Naive thymus-derived CD8-positive, alpha-beta T cell (primary cell): Measurements from ENCODE around the gene SDK2. TPM values are rescaled to one million over a fixed set of nuclear protein-coding genes. Genes with fewer than 3 reads are reported as not detected.
"Not testable (repeated sequence)": the region's sequence is repeated elsewhere in the genome, so short reads cannot be mapped to it uniquely, and the experiment has no call there.

Source experiments
- ATAC-seq, 2 donors: fragments of 150-1000 bp; cut with Tn5 transposase in 1 of 2; sonication (Bioruptor Pico), chemical (Tn5 transposase) in 1 of 2; 1 replicate in 1 of 2; 2 replicates in 1 of 2; pipeline ENCODE4 v1.10.0; 2021; ENCODE audit warnings: mild to moderate bottlenecking in 2 of 2, moderate library complexity in 2 of 2
- POLR2A ChIA-PET: fragments of 350-600 bp; sonication (Branson Sonifier 250); formaldehyde crosslinking; loops from one replicate; lab custom pipeline; 2021; ENCODE audit warnings: antibody characterized with exemption; lab: Charles Lee
- DNase-seq, 10 donors: peaks; one replicate each; pipeline versions ENCODE4 v3.0.0 to v3.0.0-alpha.2; 2020 to 2022
- H3K27ac Mint-ChIP-seq, 10 donors: one replicate each; pipeline ENCODE4 v1.8.0; 2020 to 2022; ENCODE audit warnings: mild to moderate bottlenecking in 10 of 10, mixed read lengths in 10 of 10, moderate library complexity in 4 of 10, inconsistent platforms in 1 of 10
- H3K27me3 Mint-ChIP-seq, 5 donors: one replicate each; pipeline ENCODE4 v1.8.0; 2021 to 2022; ENCODE audit warnings: mixed read lengths in 5 of 5
- H3K36me3 Mint-ChIP-seq, 3 donors: one replicate each; pipeline ENCODE4 v1.8.0; 2020 to 2022; ENCODE audit warnings: mixed read lengths in 3 of 3, mild to moderate bottlenecking in 2 of 3, inconsistent platforms in 1 of 3
- H3K4me1 Mint-ChIP-seq, 4 donors: one replicate each; pipeline ENCODE4 v1.8.0; 2021 to 2022; ENCODE audit warnings: mixed read lengths in 4 of 4
- H3K4me3 Mint-ChIP-seq, 10 donors: one replicate each; pipeline ENCODE4 v1.8.0; 2020 to 2022; ENCODE audit warnings: mild to moderate bottlenecking in 10 of 10, mixed read lengths in 10 of 10, moderate library complexity in 6 of 10, inconsistent platforms in 1 of 10
- H3K9me3 Mint-ChIP-seq, 9 donors: one replicate each; pipeline ENCODE4 v1.8.0; 2020 to 2022; ENCODE audit warnings: mixed read lengths in 9 of 9, mild to moderate bottlenecking in 3 of 9, inconsistent platforms in 1 of 9, moderate library complexity in 1 of 9
- polyA plus RNA-seq, 3 donors: library from polyadenylated mRNA; unstranded; fragments of 300-500 nt; fragmentation: Illumina TruSeq; gene quantifications; one replicate each; pipeline ENCODE4 v1.2.3, GENCODE V29; 2021
- total RNA-seq, 8 experiments: library from RNA in 2 of 8; stranded (reverse) in 2 of 8; gene quantifications; one replicate each; pipeline ENCODE4 v1.2.3 and lab custom pipeline; 2021 to 2026

SDK2 gene
- total and polyA plus RNA-seq, 5 experiments from 2014 or later, result 0.27 to 11.3 (median 4.2) TPM

DNA sequence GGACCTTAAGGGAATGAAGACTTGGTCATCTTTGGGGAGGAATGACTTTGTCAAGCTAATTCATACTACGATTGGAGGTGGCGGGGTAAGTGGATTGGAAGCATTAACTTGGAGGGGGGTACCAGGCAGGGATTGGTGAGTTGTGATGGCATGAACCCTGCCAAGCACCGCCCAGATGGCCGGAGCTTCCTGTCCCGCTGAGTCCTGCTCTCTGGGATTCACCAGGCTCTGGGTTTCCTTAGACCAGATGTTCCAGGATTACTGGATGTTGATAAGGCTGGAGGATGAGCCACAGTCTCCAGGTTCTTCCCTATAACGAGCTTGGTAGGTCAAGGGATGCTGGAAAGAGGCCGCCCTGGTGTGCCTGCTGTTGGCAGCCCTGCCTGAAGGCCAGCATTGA is 154.9 kb downstream of the SDK2 start:
- no peak overlapping the region for H3K4me3 Mint-ChIP-seq
- peaks cover 4 to 22% (median 13%) of the 10 kb centered on the region in 3 donors for H3K36me3 Mint-ChIP-seq
- ATAC-seq, result no peak
- DNase-seq, result peak in 1 of 10 donors; percentile 8
- peaks cover 0 to 11% (median 0%) of the 10 kb centered on the region in 5 donors for H3K27me3 Mint-ChIP-seq
- peaks cover 0 to 14% (median 8%) of the 10 kb centered on the region in 9 donors for H3K9me3 Mint-ChIP-seq
- peaks cover 0 to 7% (median 2%) of the 10 kb centered on the region in 4 donors for H3K4me1 Mint-ChIP-seq
- peak overlapping the region in 2 of 10 donors; percentile 27 to 50 for H3K27ac Mint-ChIP-seq
- POLR2A ChIA-PET, result interaction anchor here (1.1 kb wide), 1 partner anchor 103 kb away, joined by 3 read pairs; no protein-coding TSS in a partner anchor

DNA sequence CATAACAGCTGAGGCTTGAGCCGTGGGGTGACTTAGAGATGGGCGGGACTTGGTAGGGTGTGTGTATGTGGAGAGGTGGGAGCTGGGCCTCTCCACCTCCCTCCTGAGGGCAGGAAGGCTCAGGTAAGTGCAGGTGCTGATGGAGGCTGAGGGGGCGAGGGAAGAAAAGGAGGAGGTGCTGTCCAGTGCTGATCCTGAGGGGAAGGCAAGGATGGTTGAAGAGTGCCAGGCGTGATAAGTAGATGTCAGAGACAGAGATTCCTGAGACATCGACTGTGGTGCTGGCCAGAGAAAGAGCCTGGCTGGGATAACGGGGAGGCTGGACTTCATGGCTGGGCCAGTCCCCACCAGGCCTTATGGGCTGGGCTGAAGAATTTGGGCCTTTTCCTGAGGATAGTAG is 159.1 kb downstream of the SDK2 start:
- Mint-ChIP-seq H3K4me3 (no peak overlapping the region), H3K36me3 (peaks cover 6 to 22% (median 13%) of the 10 kb centered on the region in 3 donors), H3K27ac (no peak overlapping the region), H3K4me1 (peaks cover 0 to 12% (median 8%) of the 10 kb centered on the region in 4 donors), H3K27me3 (peaks cover 0 to 20% (median 2%) of the 10 kb centered on the region in 5 donors), H3K9me3 (peaks cover 0 to 14% (median 8%) of the 10 kb centered on the region in 9 donors)
- POLR2A ChIA-PET, result no interaction called here
- ATAC-seq, result no peak
- DNase-seq, result no peak

DNA sequence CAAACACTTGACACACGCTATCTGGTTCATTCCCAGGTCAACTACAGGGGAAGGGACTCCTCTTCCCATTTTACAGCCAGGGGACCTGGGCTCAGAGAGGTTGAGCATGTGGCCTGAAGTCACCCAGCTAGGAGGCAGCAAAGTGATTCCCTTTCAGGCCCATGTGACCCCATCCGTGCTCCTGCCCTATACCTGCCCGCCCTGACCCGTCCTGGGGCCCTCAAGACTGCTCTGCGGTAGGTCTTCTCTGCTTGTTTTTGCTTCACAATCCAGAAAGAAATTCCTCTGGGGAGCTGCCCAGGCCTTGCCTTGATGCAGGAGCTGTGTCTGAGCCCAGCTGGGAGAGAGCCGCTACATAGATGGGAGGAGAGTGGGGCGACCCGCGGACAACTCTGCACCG is 161.4 kb downstream of the SDK2 start:
- H3K4me3 Mint-ChIP-seq, result no peak overlapping the region
- H3K36me3 Mint-ChIP-seq, result peaks cover 6 to 20% (median 13%) of the 10 kb centered on the region in 3 donors
- peaks cover 0 to 12% (median 7%) of the 10 kb centered on the region in 4 donors for H3K4me1 Mint-ChIP-seq
- H3K27me3 Mint-ChIP-seq, result peaks cover 0 to 20% (median 2%) of the 10 kb centered on the region in 5 donors
- POLR2A ChIA-PET, result no interaction called here
- no peak for ATAC-seq
- H3K9me3 Mint-ChIP-seq, result peaks cover 0 to 14% (median 8%) of the 10 kb centered on the region in 9 donors
- peak in 1 of 10 donors; percentile 13 for DNase-seq
- H3K27ac Mint-ChIP-seq, result no peak overlapping the region

DNA sequence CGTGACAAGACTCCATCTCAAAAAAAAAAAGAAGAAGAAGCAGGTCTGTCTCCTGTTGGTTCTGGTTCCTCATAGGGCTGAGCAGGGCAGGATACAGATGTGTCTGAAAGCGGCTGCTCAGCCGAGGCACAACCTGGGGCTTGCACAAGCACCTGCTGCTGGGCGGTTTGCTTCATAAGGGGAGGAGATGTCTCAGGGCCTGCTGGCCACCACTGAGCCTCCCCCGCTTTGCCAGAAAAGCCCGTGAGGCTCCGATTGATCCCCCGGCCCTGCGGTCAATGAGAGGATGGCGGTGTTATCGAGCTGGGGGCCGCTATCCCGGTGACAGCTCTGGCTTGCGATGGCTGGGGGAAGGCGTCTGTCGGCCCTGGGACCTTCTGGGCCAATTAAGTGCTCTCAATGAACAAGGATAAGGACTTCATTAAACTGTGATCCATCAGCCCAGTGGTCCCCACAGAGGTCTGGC is 162.0 kb downstream of the SDK2 start:
- no peak overlapping the region for H3K4me3 Mint-ChIP-seq
- ATAC-seq, result no peak
- peak overlapping the region in 2 of 10 donors; percentile 21 to 47 for H3K27ac Mint-ChIP-seq
- POLR2A ChIA-PET, result no interaction called here
- H3K27me3 Mint-ChIP-seq, result peaks cover 0 to 20% (median 2%) of the 10 kb centered on the region in 5 donors
- H3K9me3 Mint-ChIP-seq, result peaks cover 0 to 14% (median 8%) of the 10 kb centered on the region in 9 donors
- DNase-seq, result peak in 2 of 10 donors; percentile 5 to 60
- peaks cover 0 to 12% (median 7%) of the 10 kb centered on the region in 4 donors for H3K4me1 Mint-ChIP-seq
- H3K36me3 Mint-ChIP-seq, result peaks cover 6 to 20% (median 13%) of the 10 kb centered on the region in 3 donors

DNA sequence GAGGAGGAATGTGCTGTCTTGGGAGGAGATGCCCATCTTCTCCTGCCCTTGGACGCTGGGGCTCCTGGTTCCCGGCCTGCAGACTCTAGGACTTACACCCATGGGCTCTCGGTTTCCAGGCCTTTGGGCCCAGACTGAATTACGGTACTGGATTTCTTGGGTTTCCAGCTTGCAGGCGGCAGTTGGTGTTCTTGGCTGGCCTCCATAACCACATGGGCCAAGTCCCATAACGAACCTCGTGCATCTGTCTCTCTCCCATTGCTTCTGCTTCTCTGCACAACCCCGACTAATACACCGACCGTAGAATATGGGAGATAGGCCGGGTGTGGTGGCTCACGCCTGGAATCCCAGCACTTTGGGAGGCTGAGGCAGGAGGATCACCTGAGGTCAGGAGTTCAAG is 162.6 kb downstream of the SDK2 start:
- H3K27me3 Mint-ChIP-seq, result peaks cover 0 to 20% (median 2%) of the 10 kb centered on the region in 5 donors
- H3K36me3 Mint-ChIP-seq, result peaks cover 6 to 17% (median 13%) of the 10 kb centered on the region in 3 donors
- no peak overlapping the region for H3K4me3 Mint-ChIP-seq
- H3K9me3 Mint-ChIP-seq, result peaks cover 0 to 14% (median 7%) of the 10 kb centered on the region in 9 donors
- ATAC-seq, result no peak
- peak in 1 of 10 donors; percentile 21 for DNase-seq
- H3K4me1 Mint-ChIP-seq, result peaks cover 0 to 12% (median 7%) of the 10 kb centered on the region in 4 donors
- POLR2A ChIA-PET, result no interaction called here
- H3K27ac Mint-ChIP-seq, result peak overlapping the region in 2 of 10 donors; percentile 21 to 47

DNA sequence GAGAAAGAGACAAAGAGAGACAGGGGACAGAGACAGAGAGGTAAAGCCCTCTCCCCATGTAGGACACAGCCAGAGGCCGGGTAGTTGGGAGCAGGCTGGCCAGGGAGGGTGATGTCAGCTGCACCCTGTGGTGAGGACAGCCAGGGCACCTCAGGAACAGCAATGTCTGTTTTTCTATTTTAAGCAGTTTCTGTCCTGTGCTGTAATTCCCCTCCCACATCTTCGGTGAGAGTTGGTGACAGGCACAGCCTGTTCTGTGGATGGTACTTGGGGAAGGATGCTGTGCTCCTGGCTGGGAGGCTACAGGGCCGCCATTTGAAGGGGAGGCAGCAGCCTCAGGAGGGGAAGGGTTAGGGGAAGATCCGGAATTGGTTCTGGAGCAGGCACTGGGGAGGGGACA is 163.5 kb downstream of the SDK2 start:
- POLR2A ChIA-PET, result no interaction called here
- H3K27ac Mint-ChIP-seq, result peak overlapping the region in 6 of 10 donors; percentile 11 to 90 (median 48)
- H3K36me3 Mint-ChIP-seq, result peaks cover 6 to 11% (median 10%) of the 10 kb centered on the region in 3 donors
- peaks cover 0 to 14% (median 6%) of the 10 kb centered on the region in 9 donors for H3K9me3 Mint-ChIP-seq
- no peak for ATAC-seq
- peak in 1 of 10 donors; percentile 0 for DNase-seq
- H3K4me1 Mint-ChIP-seq, result peaks cover 0 to 12% (median 7%) of the 10 kb centered on the region in 4 donors
- H3K27me3 Mint-ChIP-seq, result peaks cover 0 to 15% (median 2%) of the 10 kb centered on the region in 5 donors
- no peak overlapping the region for H3K4me3 Mint-ChIP-seq

DNA sequence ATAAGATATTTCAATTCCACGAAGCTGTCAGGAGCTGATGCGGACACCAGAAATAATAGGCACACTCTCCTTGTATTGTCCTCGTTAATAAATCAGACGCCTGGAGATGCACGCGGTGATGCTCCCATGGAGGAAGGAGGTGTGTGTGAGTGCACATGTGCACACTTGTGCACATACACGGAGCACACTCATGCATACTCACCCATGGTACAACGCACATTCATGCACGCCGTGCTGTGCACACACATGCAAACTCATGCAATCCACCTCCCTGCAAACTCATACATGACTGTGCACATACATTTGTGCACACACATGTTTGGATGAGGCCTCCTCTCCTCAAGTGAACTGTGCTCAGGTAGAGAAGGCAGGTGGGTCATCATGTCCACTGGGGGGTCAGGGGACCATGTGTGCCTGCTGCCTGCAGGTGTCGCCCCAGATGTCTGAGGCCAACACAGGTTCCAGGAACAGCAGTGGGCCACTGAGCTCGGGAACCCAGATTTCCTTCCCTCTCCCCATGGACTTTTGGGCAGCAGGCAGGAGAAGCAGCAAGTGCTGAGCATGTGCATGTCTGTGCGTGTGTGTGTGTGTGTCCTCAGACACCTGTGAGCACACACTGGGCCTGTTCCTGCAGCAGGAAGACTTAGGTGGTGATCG is 165.3 kb downstream of the SDK2 start:
- Mint-ChIP-seq H3K36me3 (peaks cover 0 to 2% (median 0%) of the 10 kb centered on the region in 3 donors), H3K9me3 (no peaks in the 10 kb centered on the region), H3K4me3 (no peak overlapping the region), H3K27me3 (peaks cover 0 to 11% (median 1%) of the 10 kb centered on the region in 5 donors), H3K27ac (no peak overlapping the region), H3K4me1 (peaks cover 8 to 25% (median 13%) of the 10 kb centered on the region in 4 donors)
- peak in 1 of 10 donors; percentile 18 for DNase-seq
- POLR2A ChIA-PET, result no interaction called here
- ATAC-seq, result no peak

DNA sequence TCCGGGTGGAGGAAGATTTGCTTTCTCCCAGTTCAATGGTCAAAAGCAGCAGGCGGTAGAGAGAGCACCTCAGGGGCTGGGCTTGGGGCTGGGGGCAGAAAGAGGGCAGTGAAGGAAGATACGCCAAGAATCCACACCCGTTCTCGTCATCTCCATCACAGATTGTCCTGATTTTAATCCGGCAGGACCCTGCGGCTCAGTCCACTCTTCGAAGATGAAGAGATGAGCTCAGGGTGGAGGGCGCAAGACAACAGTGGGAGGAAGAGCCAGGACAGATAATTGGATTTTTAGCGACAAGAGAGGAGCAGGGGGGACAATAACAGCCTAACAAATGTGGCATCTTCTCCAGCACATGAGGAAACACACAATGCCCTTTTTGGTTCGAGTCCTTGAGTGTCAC is 165.9 kb downstream of the SDK2 start:
- Mint-ChIP-seq H3K9me3 (no peaks in the 10 kb centered on the region), H3K36me3 (peaks cover 0 to 2% (median 0%) of the 10 kb centered on the region in 3 donors), H3K27me3 (peaks cover 0 to 11% (median 1%) of the 10 kb centered on the region in 5 donors), H3K27ac (peak overlapping the region in 1 of 10 donors; percentile 18), H3K4me3 (no peak overlapping the region), H3K4me1 (peaks cover 8 to 25% (median 15%) of the 10 kb centered on the region in 4 donors)
- ATAC-seq (no peak), DNase-seq (no peak)
- POLR2A ChIA-PET, result no interaction called here

DNA sequence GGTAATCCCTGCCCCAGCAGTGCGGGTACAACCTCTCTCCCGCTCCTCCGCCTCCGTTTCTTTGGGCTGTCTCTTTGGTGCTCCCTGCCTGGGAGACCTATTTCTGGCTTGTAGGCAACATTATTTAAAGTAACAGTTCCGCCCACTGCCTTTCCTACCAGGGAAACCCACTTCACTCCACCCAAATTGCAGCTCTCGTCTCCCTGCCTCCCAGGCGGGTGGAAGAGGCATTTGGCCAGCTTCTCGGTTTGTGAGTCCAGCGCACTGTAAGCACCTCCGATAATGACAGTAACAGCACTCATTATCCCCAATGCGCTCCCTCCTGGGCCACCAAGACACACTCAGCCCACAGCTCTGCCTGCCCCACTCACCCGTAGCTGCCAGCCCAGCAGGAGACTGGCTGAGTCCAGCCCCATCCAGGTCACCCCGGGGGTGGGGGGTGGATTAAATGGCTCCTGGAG is 167.3 kb downstream of the SDK2 start:
- POLR2A ChIA-PET, result no interaction called here
- DNase-seq, result peak in 1 of 10 donors; percentile 45
- Mint-ChIP-seq H3K4me1 (peaks cover 10 to 26% (median 17%) of the 10 kb centered on the region in 4 donors), H3K36me3 (peaks cover 2 to 6% (median 4%) of the 10 kb centered on the region in 3 donors), H3K4me3 (no peak overlapping the region), H3K27me3 (peaks cover 0 to 11% (median 1%) of the 10 kb centered on the region in 5 donors), H3K27ac (peak overlapping the region in 2 of 10 donors; percentile 56 to 76), H3K9me3 (peaks cover 0 to 3% (median 0%) of the 10 kb centered on the region in 9 donors)
- ATAC-seq, result no peak

DNA sequence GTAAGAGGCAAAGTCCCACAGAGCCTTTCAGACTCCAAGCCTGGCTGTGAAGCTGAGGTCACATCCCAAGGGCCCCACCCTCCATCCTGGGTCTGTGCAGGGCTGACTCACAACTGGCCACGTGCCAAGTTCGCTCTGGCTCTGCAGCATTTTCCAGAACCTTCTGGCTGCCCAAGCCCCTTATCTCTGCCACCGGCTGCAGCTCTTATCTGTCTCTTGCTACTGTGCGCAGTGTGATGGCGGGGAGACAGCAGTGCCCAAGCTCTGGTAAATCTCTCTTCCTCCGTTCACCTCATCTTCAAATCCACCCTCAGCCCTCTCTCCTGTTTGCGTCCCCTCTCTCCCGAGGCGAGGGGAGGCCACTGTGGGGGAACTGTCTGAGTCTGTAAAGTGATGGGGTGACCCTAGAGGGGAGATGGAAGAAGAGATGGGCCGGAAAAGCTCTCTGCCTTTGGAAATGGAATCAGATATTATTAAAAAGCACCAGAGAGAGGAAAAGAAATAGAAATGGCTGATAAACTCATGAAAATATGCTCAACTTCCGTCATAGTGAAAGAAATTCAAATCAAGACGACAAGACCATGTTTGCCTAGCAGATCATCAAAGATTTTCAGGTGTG is 169.8 kb downstream of the SDK2 start:
- peaks cover 0 to 8% (median 4%) of the 10 kb centered on the region in 3 donors for H3K36me3 Mint-ChIP-seq
- POLR2A ChIA-PET, result no interaction called here
- H3K27me3 Mint-ChIP-seq, result peaks cover 0 to 1% (median 0%) of the 10 kb centered on the region in 5 donors
- peaks cover 0 to 3% (median 0%) of the 10 kb centered on the region in 9 donors for H3K9me3 Mint-ChIP-seq
- peak overlapping the region in 5 of 10 donors; percentile 10 to 38 (median 29) for H3K27ac Mint-ChIP-seq
- DNase-seq (peak in 2 of 10 donors; percentile 15 to 55), ATAC-seq (no peak)
- H3K4me3 Mint-ChIP-seq, result no peak overlapping the region
- peaks cover 8 to 23% (median 15%) of the 10 kb centered on the region in 4 donors for H3K4me1 Mint-ChIP-seq

DNA sequence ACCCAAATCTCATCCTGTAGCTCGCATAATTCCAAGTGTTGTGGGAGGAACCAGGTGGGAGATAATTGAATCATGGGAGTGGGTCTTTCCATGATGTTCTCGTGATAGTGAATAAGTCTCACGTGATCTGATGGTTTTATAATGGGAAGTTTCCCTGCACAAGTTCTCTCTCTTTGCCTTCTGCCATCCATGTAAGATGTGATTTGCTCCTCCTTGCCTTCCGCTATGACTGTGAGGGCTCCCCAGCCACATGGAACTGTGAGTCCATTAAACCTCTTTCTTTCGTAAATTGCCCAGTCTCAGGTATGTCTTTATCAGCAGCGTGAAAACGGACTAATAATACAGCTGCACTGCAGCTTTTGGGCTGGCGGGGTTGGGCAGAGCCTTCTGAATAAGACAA is 171.5 kb downstream of the SDK2 start:
- POLR2A ChIA-PET, DNase-seq, H3K36me3 Mint-ChIP-seq, H3K4me3 Mint-ChIP-seq, ATAC-seq, H3K9me3 Mint-ChIP-seq, H3K27me3 Mint-ChIP-seq: not testable (repeated sequence)
- H3K27ac Mint-ChIP-seq, result peak overlapping the region in 2 of 10 donors; percentile 22 to 48
- H3K4me1 Mint-ChIP-seq, result peaks cover 8 to 22% (median 15%) of the 10 kb centered on the region in 4 donors

DNA sequence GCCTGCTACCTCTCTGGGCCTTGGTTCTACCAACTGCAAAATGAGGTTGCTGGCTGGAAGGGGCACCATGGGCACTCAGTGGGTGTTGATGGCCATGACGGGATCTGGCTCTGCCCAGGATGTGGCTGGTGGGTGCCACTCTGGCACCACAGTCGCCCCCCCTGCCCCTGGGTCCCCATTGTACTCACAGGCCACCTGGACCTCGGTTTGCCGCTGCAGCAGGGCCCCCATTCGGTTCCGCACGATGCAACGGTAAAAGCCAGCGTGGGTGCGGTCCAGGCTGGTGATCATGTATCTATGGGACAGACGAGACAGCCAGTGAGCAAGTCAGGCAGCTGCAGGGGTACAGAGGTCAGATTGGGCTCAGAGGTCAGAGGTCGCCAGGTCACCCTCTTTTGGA is 172.3 kb downstream of the SDK2 start:
- Mint-ChIP-seq H3K27ac (peak overlapping the region in 2 of 10 donors; percentile 29 to 34), H3K36me3 (peaks cover 0 to 8% (median 4%) of the 10 kb centered on the region in 3 donors), H3K4me3 (no peak overlapping the region), H3K9me3 (peaks cover 0 to 3% (median 0%) of the 10 kb centered on the region in 9 donors), H3K4me1 (peaks cover 8 to 24% (median 15%) of the 10 kb centered on the region in 4 donors), H3K27me3 (peaks cover 0 to 1% (median 0%) of the 10 kb centered on the region in 5 donors)
- no peak for ATAC-seq
- DNase-seq, result peak in 1 of 10 donors; percentile 32
- POLR2A ChIA-PET, result no interaction called here
